OCI-LY7 (cell line): ENCODE results near the gene TAS2R41. TPM values are rescaled to one million over a fixed set of nuclear protein-coding genes. Genes with fewer than 3 reads are reported as not detected.

Source experiments
- BruUV-seq: library from RNA; stranded (reverse); fragments of 400-500 nt; replicated peaks from 2 replicates; lab custom pipeline; 2021; lab: Mats Ljungman, UMichigan
- CTCF ChIA-PET: fragments of 300-600 bp; sonication (Branson Sonifier 250); formaldehyde crosslinking; loops from one replicate; lab custom pipeline; 2022; ENCODE audit warnings: antibody characterized with exemption; ENCODE audit not compliant: unreplicated experiment; lab: Charles Lee
- POLR2A ChIA-PET: fragments of 300-600 bp; sonication (Branson Sonifier 250); formaldehyde crosslinking; loops from one replicate; lab custom pipeline; 2022; ENCODE audit warnings: antibody characterized with exemption; lab: Charles Lee
- DNase-seq: peaks from one replicate; pipeline ENCODE4 v3.0.0-alpha.2; 2015; ENCODE audit warnings: low spot score
- H2AFZ ChIP-seq: fragments of 200-600 bp; sonication (generic), shearing (Covaris generic); 2 replicates; pipeline ENCODE4 v1.6.1; 2014; ENCODE audit warnings: mild to moderate bottlenecking, antibody characterized with exemption, low read length, moderate library complexity
- H3K27ac ChIP-seq: fragments of 200-600 bp; sonication (generic); 2 replicates; pipeline ENCODE4 v1.5.1; 2014; ENCODE audit warnings: mixed run types, low read depth, mild to moderate bottlenecking, moderate library complexity, low read length, inconsistent platforms; ENCODE audit not compliant: poor library complexity, severe bottlenecking
- H3K36me3 ChIP-seq: fragments of 200-600 bp; sonication (generic); 2 replicates; pipeline ENCODE4 v1.6.1; 2014; ENCODE audit warnings: mild to moderate bottlenecking, antibody characterized with exemption, low read length, moderate library complexity, mixed read lengths; ENCODE audit not compliant: insufficient read depth
- H3K4me1 ChIP-seq: fragments of 200-600 bp; sonication (generic); 2 replicates; pipeline ENCODE4 v1.5.1; 2014; ENCODE audit warnings: mild to moderate bottlenecking, low read length; ENCODE audit not compliant: insufficient read depth, poor library complexity, severe bottlenecking
- H3K4me2 ChIP-seq: fragments of 200-600 bp; sonication (generic); 2 replicates; pipeline ENCODE4 v1.6.1; 2014; ENCODE audit warnings: mild to moderate bottlenecking, low read length
- H3K4me3 ChIP-seq: fragments of 200-600 bp; sonication (generic); 2 replicates; pipeline ENCODE4 v1.5.1; 2014; ENCODE audit warnings: mild to moderate bottlenecking, low read depth, low read length; ENCODE audit not compliant: poor library complexity, severe bottlenecking
- H3K79me2 ChIP-seq: fragments of 200-600 bp; sonication (generic); 2 replicates; pipeline ENCODE4 v1.6.1; 2016; ENCODE audit warnings: low read depth, mild to moderate bottlenecking, low read length, moderate library complexity, mixed read lengths; ENCODE audit not compliant: insufficient read depth
- H3K9me2 ChIP-seq: fragments of 200-600 bp; sonication (generic); 2 replicates; pipeline ENCODE4 v1.6.1; 2016; ENCODE audit warnings: mild to moderate bottlenecking, low read length, mixed read lengths; ENCODE audit not compliant: insufficient read depth
- H3K9me3 ChIP-seq: fragments of 200-600 bp; sonication (generic); 2 replicates; pipeline ENCODE4 v1.6.1; 2014; ENCODE audit warnings: mild to moderate bottlenecking, mixed run types, low read length, mixed read lengths
- H4K20me1 ChIP-seq: fragments of 200-600 bp; sonication (generic); 2 replicates; pipeline ENCODE4 v1.6.1; 2014; ENCODE audit warnings: mild to moderate bottlenecking, antibody characterized with exemption, low read length, moderate library complexity, mixed read lengths; ENCODE audit not compliant: insufficient read depth
- CTCF ChIP-seq: fragments of 200-600 bp; sonication (generic); conservative IDR thresholded peaks from 2 replicates; pipeline ENCODE4 v1.5.1; 2014; ENCODE audit warnings: mild to moderate bottlenecking, antibody characterized with exemption, low read length, moderate library complexity, mixed read lengths
- EZH2phosphoT487 ChIP-seq: fragments of 200-600 bp; sonication (generic); IDR thresholded peaks from 2 replicates; pipeline ENCODE4 v1.6.1; 2018; ENCODE audit warnings: low read depth, borderline replicate concordance, mild to moderate bottlenecking, mixed run types, antibody characterized with exemption, low read length, moderate library complexity, mixed read lengths
- intact Hi-C: fragments of 100-400 bp; cut with micrococcal nuclease; formaldehyde crosslinking; loops from one replicate; pipeline ENCODE4 v1.10.0; 2022; ENCODE audit not compliant: unreplicated experiment
- total RNA-seq, 2 experiments: library from RNA; depleted of rRNA in 1 of 2; stranded (reverse); fragments of >200 nt in 1 of 2; shearing (Covaris generic) in 1 of 2; gene quantifications; 2 replicates each; pipeline ENCODE4 v1.2.3, GENCODE V29; 2014 to 2022

The TAS2R41 gene
- total RNA-seq, 2 experiments from 2014 or later = not detected

- Histone ChIP-seq H3K36me3 (no peaks in the 10 kb centered on the region), H3K4me2 (no peak overlapping the region), H3K9me3 (no peaks in the 10 kb centered on the region), H3K27ac (no peak overlapping the region), H3K9me2 (no peaks in the 10 kb centered on the region), H3K79me2 (no peaks in the 10 kb centered on the region), H3K4me3 (no peak overlapping the region), H4K20me1 (no peaks in the 10 kb centered on the region), H3K4me1 (no peaks in the 10 kb centered on the region), H2AFZ (no peak overlapping the region)
- CTCF ChIA-PET = no interaction called here
- BruUV-seq = no TSS peak
- intact Hi-C loops = no loop called here
- POLR2A ChIA-PET = no interaction called here
- no peak for TF ChIP-seq EZH2phosphoT487
- no peak for TF ChIP-seq CTCF
- no peak for DNase-seq
Observed at GRCh38 chr7:143492799-143493739, 15.4 kb downstream of the TAS2R41 start.

- Histone ChIP-seq H3K9me3 (no peaks in the 10 kb centered on the region), H3K79me2 (no peaks in the 10 kb centered on the region), H4K20me1 (no peaks in the 10 kb centered on the region), H3K9me2 (no peaks in the 10 kb centered on the region), H3K27ac (no peak overlapping the region), H2AFZ (no peak overlapping the region), H3K4me1 (no peaks in the 10 kb centered on the region), H3K4me2 (no peak overlapping the region), H3K4me3 (no peak overlapping the region), H3K36me3 (no peaks in the 10 kb centered on the region)
- intact Hi-C loops = no loop called here
- BruUV-seq = no TSS peak
- CTCF ChIA-PET = no interaction called here
- POLR2A ChIA-PET = no interaction called here
- TF ChIP-seq CTCF (no peak), EZH2phosphoT487 (no peak)
- no peak for DNase-seq
Observed at GRCh38 chr7:143493751-143494150, 16.1 kb downstream of the TAS2R41 start.

GRCh38 chr7:143494622-143495021 lies 16.9 kb downstream of the TAS2R41 start:
- CTCF ChIA-PET = no interaction called here
- H2AFZ ChIP-seq = no peak overlapping the region
- no peak for DNase-seq
- no peaks in the 10 kb centered on the region for H3K9me2 ChIP-seq
- no peaks in the 10 kb centered on the region for H3K4me1 ChIP-seq
- no peaks in the 10 kb centered on the region for H3K79me2 ChIP-seq
- BruUV-seq = no TSS peak
- POLR2A ChIA-PET = no interaction called here
- H3K4me2 ChIP-seq = no peak overlapping the region
- no peak overlapping the region for H3K27ac ChIP-seq
- no peak overlapping the region for H3K4me3 ChIP-seq
- intact Hi-C loops = no loop called here
- no peak for TF ChIP-seq EZH2phosphoT487
- TF ChIP-seq CTCF = no peak
- no peaks in the 10 kb centered on the region for H3K36me3 ChIP-seq
- H4K20me1 ChIP-seq = no peaks in the 10 kb centered on the region
- no peaks in the 10 kb centered on the region for H3K9me3 ChIP-seq
